ENCODE results near the gene CALCB. TPM values are rescaled to one million over a fixed set of nuclear protein-coding genes. Genes with fewer than 3 reads are reported as not detected.

The CALCB gene
- total and polyA plus RNA-seq, 4 donors, result 5.6 to 59.1 (median 42.1) TPM

Other genes with a start within 250 kb of the CALCB start
- 10 to 100 TPM; 20.5 to 23.4 TPM for gene CYP2R1, start 181.4 kb upstream of the CALCB start, total RNA-seq
- gene CYP2R1, start 181.4 kb upstream of the CALCB start, polyA plus RNA-seq (ENCODE audit: insufficient read length in 2 of 2), result 10 to 100 TPM; 17.6 to 19.3 TPM
- 10 to 100 TPM in 1 of 2 donors, 1 to 10 TPM in 1; 2.5 to 17.6 TPM for gene CALCA, start 101.2 kb upstream of the CALCB start, total RNA-seq
- gene CALCA, start 101.2 kb upstream of the CALCB start, polyA plus RNA-seq (ENCODE audit: insufficient read length in 2 of 2), result 10 to 100 TPM; 12.9 to 19.3 TPM
- 10 to 100 TPM in 1 of 2 donors, 1 to 10 TPM in 1; 9.2 to 13.9 TPM for gene INSC, start 41.3 kb downstream of the CALCB start, total RNA-seq
- gene INSC, start 41.3 kb downstream of the CALCB start, polyA plus RNA-seq (ENCODE audit: insufficient read length in 2 of 2), result 1 to 10 TPM; 3.0 to 5.7 TPM

Measured in spinal cord (tissue), 4 donors.